Kidney epithelial cell (primary cell): ENCODE results near the gene HNF4A. TPM values are rescaled to one million over a fixed set of nuclear protein-coding genes. Genes with fewer than 3 reads are reported as not detected.

Experiments used
- DNase-seq: peaks from one replicate; pipeline ENCODE4 v3.0.0-alpha.2; 2010; ENCODE audit warnings: low read depth
- H3K27me3 ChIP-seq: 2 replicates; pipeline ENCODE4 v1.6.0; 2011; ENCODE audit warnings: low read length; ENCODE audit not compliant: control insufficient read depth, insufficient read depth
- H3K36me3 ChIP-seq: 2 replicates; pipeline ENCODE4 v1.5.1; 2011; ENCODE audit warnings: low read length; ENCODE audit not compliant: control insufficient read depth, insufficient read depth
- H3K4me3 ChIP-seq: 2 replicates; pipeline ENCODE4 v1.5.1; 2011; ENCODE audit warnings: low read depth, mild to moderate bottlenecking, control low read depth, low read length
- total RNA-seq: library from RNA; depleted of rRNA; stranded (reverse); fragments of >200 nt; gene quantifications from 2 replicates; pipeline ENCODE4 v1.2.3, GENCODE V29; 2015
- TF ChIP-seq, protein P1 (sequence below): IDR thresholded peaks from 2 replicates; pipeline ENCODE4 v1.5.1; 2011; ENCODE audit warnings: mild to moderate bottlenecking, moderate library complexity, low read length, control low read depth, inconsistent platforms; ENCODE audit not compliant: insufficient read depth, poor library complexity, severe bottlenecking

Gene HNF4A
- total RNA-seq, 1 donor from 2014 or later: not detected

DNA sequence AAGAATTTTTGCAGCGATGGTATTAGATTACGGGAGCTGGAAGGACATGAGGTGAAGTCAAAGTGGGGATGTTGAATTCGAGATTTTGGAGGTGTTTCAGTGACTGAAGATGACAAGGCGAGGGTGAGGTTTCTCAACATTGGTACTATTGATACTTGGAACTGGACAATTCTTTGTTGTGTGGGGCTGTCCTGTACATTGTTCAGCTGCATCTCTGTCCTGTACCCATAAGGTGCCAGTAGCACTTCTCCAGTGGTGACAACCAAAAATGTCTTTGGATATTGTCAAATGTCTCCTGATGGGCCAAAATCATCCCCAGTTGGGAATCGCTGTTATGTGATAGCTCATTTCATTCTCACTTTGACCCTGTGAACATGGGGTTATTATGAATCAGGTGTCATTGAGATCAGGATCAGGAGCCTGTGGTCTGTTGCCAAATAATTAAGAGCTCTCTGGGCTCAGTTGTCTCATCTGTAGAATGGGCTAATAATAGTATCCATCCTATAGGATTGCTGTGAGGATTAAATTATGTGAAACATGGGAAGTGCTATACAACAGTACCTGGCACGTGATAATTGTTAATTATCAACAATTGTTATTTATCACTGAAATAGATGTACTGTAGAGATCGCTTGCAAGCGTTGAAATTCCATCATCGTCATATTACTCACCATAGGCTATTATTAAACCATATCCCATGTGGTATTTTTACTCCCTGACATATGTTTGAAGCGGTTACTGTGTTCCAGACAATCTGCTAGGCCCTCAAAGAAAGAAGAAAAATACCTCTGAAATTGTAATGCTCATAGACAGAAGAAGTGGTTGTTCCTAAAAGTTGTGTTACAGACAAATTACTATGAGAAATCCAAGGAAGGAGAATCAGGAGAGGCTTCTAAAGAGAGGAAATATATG, 71.6 kb downstream of the HNF4A start:
- H3K4me3 ChIP-seq: no peak overlapping the region
- H3K27me3 ChIP-seq: no peaks in the 10 kb centered on the region
- no peak for DNase-seq
- TF ChIP-seq, protein P1, sequence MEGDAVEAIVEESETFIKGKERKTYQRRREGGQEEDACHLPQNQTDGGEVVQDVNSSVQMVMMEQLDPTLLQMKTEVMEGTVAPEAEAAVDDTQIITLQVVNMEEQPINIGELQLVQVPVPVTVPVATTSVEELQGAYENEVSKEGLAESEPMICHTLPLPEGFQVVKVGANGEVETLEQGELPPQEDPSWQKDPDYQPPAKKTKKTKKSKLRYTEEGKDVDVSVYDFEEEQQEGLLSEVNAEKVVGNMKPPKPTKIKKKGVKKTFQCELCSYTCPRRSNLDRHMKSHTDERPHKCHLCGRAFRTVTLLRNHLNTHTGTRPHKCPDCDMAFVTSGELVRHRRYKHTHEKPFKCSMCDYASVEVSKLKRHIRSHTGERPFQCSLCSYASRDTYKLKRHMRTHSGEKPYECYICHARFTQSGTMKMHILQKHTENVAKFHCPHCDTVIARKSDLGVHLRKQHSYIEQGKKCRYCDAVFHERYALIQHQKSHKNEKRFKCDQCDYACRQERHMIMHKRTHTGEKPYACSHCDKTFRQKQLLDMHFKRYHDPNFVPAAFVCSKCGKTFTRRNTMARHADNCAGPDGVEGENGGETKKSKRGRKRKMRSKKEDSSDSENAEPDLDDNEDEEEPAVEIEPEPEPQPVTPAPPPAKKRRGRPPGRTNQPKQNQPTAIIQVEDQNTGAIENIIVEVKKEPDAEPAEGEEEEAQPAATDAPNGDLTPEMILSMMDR: no peak
- no peaks in the 10 kb centered on the region for H3K36me3 ChIP-seq

- Histone ChIP-seq H3K36me3 (no peaks in the 10 kb centered on the region), H3K4me3 (no peak overlapping the region), H3K27me3 (no peaks in the 10 kb centered on the region)
- TF ChIP-seq, protein P1: no peak
- no peak for DNase-seq
Observed at GRCh38 chr20:44427804-44428173, 72.3 kb downstream of the HNF4A start.

DNA sequence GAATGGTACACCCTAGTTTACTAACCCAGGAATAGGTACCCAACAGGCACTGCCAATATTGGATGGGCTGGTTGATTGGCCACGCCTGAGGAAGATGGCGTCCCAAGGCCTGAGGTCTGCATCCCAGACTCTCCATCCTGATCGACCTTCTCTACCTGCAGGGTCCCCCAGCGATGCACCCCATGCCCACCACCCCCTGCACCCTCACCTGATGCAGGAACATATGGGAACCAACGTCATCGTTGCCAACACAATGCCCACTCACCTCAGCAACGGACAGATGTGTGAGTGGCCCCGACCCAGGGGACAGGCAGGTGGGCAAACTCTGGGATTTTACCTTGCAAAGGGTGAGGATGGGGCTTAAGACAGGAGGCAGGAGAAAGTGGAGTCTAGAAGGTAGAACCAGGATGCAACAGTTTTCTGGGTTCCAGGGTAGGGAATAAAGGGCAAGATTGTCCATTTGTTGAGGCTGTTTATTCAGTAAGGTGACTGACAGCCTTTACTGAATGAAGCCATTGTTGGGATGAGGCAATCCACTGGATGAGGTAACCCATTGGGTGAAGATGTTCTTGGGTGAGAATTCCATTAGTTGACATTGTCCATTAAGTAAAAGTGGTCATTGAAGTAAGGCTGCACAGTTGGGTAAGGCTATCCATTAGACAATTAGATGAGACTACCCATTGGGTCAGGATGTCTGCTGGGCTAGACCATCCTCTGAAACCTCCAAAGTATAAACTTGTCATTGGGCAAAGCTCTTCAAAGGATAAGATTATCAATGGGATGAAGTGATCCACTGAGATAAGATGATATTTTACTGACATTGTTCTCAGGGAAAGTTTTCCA, 72.9 kb downstream of the HNF4A start:
- DNase-seq: no peak
- Histone ChIP-seq H3K27me3 (no peaks in the 10 kb centered on the region), H3K4me3 (no peak overlapping the region), H3K36me3 (no peaks in the 10 kb centered on the region)
- TF ChIP-seq, protein P1: no peak

GRCh38 chr20:44429017-44429339, 73.5 kb downstream of the HNF4A start:
- TF ChIP-seq, protein P1: no peak
- H3K27me3 ChIP-seq: peaks cover 5% of the 10 kb centered on the region

GRCh38 chr20:44429419-44430269, 74.1 kb downstream of the HNF4A start:
- DNase-seq: no peak
- TF ChIP-seq, protein P1: no peak
- peaks cover 5% of the 10 kb centered on the region for H3K27me3 ChIP-seq
- H3K36me3 ChIP-seq: no peaks in the 10 kb centered on the region
- H3K4me3 ChIP-seq: no peak overlapping the region

More at GRCh38 chr20:44429017-44429339, 73.5 kb downstream of the HNF4A start:
- Histone ChIP-seq H3K36me3 (no peaks in the 10 kb centered on the region), H3K4me3 (no peak overlapping the region)
- no peak for DNase-seq
